ENCODE data around the gene DNAJC15.

- TF ChIP-seq CTCF (conservative IDR thresholded peaks at IDR 0.05; ENCODE audit: low read length) (no peak), EZH2phosphoT487 (IDR thresholded peaks at IDR 0.05; ENCODE audit: borderline replicate concordance, low read depth, low read length) (no peak)
Measured at GRCh38 chr13:43039966-43040365, 16.6 kb downstream of the DNAJC15 start.
